ENCODE results near the gene CYP2C19.
"Not testable (repeated sequence)": the region's sequence is repeated elsewhere in the genome, so short reads cannot be mapped to it uniquely, and the experiment has no call there.

Gene CYP2C19

DNA sequence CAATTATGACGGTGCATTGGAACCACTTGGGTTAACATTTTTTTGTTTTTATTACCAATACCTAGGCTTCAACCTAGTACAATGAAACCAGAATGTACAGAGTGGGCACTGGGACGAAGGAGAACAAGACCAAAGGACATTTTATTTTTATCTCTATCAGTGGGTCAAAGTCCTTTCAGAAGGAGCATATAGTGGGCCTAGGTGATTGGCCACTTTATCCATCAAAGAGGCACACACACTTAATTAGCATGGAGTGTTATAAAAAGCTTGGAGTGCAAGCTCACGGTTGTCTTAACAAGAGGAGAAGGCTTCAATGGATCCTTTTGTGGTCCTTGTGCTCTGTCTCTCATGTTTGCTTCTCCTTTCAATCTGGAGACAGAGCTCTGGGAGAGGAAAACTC lies at the start of gene CYP2C19:
TSS of gene CYP2C19 (plus strand) at position 289 of the 400 bp plus-strand sequence. CDS start at position 314, 25 bp downstream.
- DNase-seq, result no peak

DNA sequence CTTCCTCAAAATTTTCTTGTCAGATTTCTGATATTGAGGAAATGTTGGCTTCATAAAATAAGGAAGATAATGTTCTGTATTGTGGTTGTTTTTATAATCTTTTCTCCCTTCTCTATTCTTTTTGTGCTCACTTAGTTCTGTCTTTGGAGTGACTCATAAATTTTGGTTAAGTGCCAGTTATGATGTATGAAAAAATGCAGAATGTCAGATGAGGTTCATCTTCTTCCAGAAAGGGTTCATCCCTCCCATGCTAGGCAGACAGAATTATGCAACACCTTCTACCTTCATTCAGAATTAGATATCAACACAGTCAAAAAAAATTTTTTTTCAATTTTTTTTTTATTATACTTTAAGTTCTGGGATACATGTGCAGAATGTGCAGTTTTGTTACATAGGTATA lies 36.6 kb upstream of the CYP2C19 start:
- no peak for DNase-seq

DNA sequence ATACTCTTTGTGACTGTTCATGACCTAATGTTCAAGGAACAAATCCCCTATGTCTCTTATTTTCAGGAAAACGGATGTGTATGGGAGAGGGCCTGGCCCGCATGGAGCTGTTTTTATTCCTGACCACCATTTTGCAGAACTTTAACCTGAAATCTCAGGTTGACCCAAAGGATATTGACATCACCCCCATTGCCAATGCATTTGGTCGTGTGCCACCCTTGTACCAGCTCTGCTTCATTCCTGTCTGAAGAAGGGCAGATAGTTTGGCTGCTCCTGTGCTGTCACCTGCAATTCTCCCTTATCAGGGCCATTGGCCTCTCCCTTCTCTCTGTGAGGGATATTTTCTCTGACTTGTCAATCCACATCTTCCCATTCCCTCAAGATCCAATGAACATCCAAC lies 27.3 kb upstream of the CYP2C19 start:
- no peak for DNase-seq

DNA sequence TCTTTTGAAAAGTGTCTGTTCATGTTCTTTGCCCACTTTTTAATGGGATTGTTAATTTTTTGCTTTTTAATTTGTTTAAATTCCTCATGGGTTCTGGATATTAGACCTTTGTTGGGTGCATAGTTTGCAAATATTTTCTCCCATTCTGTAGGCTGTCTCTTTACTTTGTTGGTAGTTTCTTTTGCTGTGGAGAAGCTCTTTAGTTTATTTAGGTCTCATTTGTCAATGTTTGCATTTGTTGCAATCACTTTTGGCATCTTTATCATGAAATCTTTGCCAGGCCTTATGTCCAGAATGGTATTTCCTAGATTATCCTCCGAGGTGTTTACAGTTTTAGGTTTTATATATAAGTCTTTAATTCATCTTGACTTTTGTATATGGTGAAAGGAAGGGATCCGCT lies 23.9 kb upstream of the CYP2C19 start:
- DNase-seq, result no peak

DNA sequence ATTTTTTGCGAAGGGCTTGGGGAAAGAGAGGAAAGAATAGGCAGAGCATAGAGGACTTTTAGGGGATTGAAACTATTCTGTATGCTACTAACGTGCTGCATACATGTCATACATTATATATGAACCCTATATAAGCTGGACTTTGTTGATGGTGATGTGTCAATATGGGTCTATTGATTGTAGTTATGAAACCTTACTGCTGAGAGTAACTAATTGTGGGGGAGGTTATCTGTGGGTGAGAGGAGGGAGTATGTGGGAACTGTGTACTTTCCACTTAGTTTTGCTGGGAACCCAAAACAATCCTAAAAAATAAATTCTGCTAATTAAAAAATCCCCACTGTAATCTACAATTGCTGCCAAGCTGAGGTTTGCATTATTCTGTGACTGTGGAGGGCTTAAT lies 15.3 kb upstream of the CYP2C19 start:
- DNase-seq, result no peak

DNA sequence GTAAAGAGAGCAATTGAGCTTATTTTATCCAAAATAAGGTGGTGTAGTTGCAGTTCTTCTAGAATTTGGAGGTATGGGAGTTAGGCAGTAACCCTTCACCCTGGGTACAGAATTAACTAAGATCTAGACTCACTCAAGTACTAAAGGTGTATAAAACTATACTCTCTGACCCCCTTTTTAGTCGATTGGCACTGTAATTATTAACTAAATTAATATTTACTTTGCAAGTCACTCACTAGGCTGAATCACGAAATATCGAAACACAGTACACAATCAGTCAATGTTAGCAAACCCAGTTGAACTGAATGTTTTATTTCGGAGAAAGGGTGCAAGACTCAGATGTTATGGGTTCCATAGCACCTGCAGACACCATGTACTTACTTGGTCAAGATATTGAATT lies 14.6 kb upstream of the CYP2C19 start:
- no peak for DNase-seq

DNA sequence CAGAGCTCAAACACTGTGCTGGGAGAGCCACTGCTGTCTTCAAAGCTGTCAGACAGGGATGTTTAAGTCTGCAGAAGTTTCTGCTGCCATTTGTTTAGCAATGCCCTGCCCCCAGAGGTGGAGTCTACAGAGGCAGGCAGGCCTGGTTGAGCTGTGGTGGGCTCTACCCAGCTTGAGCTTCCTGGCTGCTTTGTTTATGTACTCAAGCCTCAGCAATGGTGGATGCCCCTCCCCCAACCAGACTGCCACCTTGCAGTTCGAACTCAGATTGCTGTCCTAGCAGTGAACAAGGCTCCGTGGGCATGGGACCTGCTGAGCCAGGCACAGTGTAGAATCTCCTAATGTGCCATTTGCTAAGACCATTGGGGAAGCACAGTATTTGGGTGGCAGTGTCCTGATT lies 4.6 kb upstream of the CYP2C19 start:
- no peak for DNase-seq

DNA sequence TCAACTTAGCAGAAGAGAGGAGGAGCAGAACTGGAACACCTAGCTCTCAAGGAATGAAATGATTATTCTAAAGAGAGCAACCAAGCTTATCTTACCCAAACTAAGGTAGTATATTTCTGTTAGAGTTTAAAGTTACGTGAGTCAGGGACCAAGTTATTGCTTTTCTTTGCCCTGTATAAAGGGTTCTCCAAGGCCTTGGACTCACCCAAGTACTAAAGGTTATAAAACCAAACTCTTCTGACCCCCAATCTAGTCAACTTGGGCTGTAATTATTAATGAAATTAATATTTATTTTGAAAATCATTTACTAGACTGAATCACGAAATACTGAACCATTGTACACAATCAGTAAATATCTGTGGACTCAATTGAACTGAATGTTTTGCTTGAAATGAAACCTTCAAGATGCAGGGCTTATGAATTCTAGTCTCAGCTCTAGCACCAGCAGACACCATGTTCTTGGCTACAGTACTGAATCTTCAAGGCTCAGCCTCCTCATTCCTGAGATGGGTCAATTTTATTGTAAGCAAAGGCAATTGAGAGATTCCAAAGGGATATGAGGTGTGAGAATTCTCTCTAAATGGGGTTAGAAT lies 1.8 kb upstream of the CYP2C19 start:
- DNase-seq, result no peak

DNA sequence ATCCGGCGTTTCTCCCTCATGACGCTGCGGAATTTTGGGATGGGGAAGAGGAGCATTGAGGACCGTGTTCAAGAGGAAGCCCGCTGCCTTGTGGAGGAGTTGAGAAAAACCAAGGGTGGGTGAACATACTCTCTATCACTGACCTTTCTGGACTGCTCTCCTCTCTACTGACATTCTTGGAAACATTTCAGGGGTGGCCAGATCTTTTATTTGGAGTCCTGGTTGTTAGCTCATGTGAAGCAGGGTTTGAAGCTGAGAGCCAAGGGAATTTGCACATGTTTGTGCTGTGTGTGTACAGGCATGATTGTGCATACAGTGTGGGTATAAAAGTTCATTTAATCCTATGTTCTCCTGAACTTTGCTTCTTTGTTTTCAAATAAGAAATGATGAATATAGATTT lies 12.9 kb downstream of the CYP2C19 start:
- not testable (repeated sequence) for DNase-seq

DNA sequence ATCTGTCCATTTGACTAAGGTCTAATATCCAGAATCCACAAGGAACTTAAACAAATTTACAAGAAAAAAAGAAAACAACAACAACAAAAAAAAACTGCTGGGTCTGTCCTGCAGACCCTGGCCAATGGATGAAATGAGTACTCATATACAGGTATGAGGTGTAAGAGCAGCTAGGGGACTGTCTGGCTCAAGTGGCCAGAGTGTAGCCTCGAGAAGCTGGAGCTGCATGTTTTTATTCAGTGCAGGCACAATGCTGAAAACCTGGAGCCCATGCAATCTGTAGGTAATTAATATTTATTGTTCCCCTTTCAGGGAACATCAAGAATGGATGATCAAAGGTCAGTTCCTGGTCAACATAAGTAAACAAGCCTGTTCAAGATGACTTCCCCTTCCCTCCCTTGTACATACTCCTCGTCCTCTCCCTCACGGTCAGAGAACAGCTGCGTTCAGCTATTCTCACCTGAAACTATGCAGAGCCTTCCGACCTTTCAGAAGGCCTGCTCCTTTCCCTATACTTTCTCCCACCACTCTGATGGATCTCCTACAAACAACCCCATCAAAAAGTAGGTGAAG lies 15.5 kb downstream of the CYP2C19 start:
- no peak for DNase-seq

DNA sequence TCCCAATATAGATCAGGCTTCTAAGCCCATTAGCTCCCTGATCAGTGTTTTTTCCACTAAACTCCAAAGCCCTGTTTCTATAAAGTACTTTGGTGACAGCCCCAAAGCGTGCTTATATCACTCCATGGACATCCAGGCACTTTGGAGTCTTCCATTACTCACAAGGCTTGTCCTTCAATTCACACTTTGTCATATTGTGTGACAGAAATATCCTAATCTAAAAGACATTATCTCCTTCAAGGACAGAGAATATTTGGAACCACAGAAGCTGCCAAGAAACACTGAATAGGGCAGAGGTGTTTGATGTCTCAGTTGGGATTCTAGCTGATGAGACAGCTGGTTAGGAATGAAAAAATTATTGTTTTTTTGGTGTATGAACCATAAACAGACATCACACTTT lies 18.4 kb downstream of the CYP2C19 start:
- no peak for DNase-seq

DNA sequence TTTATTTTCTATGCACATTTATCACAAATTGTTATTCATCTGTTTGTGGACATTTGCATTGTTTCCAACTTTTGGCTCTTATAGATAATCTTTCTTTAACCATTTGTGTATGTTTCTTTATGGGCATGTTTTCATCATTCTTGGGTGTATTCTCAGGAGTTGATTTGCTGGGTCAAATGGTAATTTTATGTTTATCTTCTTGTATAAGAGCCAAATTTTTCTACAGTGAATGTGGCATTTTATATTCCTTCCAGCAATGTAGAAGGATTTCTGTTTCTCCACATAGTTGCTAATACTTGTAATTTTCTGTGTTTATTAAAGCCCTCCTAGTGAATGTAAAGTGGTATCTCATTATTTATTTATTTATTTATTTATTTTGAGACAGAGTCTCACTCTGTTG lies 21.8 kb downstream of the CYP2C19 start:
- DNase-seq, result no peak

DNA sequence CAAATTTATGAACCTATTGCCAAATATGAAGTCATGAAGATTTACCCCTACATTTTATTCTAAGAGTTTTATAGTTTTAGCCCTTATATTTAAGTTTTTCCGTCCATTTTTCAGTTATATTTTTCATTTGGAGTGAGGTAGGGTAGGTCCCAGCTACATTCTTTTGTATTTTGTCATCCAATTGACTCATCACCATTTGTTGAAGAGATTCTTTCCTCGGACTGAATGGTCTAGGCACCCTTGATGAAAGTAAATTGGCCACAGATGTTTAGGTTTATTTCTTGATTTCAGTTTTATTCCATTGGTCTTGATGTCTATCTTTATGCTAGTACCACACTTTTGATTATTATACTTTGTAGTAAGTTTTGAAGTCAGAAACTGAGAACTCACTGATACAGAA lies 22.7 kb downstream of the CYP2C19 start:
- no peak for DNase-seq

DNA sequence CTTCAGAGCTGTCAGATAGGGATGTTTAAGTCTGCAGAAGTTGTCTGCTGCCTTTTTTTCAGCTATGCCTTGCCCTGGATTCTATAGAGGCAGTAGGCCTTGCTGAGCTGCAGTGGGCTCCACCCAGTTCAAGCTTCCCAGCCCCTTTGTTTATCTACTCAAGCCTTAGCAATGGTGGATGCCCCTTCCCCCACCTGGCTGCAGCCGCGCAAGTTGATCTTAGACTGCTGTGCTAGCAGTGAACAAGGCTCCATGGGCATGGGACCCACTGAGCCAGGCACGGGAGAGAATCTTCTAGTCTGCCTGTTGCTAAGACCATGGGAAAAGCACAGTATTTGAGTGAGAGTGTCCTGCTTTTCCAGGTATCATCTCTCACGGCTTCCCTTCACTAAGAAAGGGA lies 38.1 kb downstream of the CYP2C19 start:
- DNase-seq, result not testable (repeated sequence)

DNA sequence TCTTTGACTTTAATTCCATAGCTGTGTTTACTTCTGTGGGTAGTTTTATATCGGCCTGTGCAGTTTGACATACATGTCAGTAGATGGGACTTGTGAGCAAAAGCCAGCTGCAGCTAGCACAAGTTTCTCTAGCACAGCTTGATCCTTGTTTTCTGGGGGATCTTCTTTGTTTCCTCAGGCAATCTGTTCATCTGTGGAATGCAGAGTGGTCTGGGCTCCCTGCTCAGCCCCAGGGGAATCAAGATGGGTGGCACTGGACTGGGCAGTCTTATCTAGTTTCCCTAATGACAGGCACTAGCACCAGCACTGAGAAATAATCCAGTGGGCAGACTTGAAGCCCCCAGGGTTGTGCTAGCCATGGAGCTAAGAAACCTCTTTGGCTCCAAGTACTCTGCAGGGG lies 40.8 kb downstream of the CYP2C19 start:
- DNase-seq, result no peak

DNA sequence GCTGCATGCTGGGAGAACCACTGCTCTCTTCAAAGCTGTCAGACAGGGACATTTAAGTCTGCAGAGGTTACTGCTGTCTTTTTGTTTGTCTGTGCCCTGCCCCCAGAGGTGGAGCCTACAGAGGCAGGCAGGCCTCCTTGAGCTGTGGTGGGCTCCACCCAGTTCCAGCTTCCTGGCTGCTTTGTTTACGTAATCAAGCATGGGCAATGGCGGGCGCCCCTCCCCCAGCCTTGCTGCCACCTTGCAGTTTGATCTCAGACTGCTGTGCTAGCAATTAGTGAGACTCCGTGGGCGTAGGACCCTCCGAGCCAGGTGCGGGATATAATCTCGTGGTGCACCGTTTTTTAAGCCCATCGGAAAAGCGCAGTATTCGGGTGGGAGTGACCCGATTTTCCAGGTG lies 67.5 kb downstream of the CYP2C19 start:
- DNase-seq, result not testable (repeated sequence)

DNA sequence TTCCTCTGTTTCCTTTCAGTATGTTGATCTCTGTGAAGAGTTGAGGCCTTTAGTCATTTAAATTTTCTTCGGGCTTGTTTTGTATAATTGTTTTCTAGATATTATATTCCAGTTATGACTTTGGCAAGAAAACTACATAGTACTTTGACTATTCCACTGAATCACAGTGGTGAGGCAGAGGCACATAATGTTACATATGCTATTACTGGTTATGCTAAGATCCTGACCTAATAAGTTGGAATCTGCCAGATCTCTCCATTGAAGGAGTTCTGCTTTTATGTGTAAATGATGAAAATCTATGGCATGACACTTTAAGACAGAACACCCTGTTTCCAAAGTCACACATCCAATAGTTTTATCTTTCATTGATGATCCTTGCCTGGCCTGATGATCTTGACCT lies 83.7 kb downstream of the CYP2C19 start:
- no peak for DNase-seq

DNA sequence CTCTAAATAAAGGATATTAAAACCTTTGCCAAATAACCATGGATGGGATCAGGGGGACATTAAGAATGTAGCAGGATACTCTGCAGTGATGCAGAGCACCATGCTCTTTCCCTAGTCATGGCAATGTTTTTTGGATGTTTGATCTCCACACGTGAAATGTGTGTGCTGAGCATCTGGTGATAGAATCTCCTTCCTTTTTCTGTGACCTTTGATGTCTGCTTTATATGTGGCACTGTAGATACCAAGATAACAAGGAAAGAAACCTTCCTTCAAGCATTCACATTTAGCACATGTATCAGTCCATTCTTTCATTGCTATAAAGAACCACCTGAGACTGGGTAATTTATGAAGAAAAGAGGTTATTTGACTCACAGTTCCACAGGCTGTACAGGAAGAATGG lies 88.3 kb downstream of the CYP2C19 start:
- DNase-seq, result no peak

DNA sequence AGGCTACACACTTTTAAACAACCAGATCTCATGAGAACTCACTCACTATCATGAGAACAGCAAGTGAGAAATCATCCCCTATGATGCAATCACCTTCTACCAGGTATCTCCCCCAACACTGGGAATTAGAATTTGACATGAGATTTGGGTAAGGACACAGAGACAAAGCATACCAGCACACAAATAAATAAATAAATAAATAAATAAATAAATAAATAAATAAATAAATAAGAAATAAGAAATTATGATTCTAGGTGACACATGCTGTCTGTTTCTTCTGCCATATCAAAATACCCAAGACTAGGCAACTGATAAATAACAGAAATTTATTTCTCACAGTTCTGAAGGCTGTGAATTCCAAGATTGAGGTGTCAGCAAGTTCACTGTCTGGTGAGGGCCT lies 88.8 kb downstream of the CYP2C19 start:
- DNase-seq, result no peak

DNA sequence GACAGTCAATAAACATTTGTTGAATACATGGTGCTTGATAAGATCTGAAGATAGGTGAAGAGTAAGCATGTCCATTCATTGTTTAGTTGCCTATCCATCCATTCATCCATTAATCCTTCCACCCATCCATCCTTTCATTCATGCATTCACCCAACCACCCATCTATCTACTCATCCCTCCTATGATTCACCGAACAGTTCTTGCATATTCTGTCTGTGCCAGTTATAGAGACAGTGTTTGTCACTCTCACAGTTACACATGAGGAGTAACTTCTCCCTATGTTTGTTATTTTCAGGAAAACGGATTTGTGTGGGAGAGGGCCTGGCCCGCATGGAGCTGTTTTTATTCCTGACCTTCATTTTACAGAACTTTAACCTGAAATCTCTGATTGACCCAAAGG lies 90.0 kb downstream of the CYP2C19 start:
- DNase-seq, result no peak

DNA sequence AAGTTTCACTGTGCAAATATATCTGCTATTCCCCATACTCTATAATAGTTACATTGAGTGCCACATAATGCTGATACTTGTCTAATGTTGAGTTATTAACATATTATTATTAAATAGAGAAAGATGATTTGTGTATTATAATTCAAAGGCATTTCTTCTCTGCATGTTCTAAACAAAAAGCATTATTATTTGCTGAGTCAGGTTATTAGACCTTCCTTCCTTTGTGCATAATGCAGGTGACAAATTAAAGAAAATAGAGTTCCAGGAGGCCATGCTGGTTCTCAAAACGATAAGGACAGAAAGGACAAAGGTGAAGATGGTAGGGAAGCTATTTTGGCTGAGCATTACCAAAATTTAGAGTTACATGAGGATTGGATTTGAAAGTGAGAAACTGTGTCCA lies 90.6 kb downstream of the CYP2C19 start:
- DNase-seq, result no peak

DNA sequence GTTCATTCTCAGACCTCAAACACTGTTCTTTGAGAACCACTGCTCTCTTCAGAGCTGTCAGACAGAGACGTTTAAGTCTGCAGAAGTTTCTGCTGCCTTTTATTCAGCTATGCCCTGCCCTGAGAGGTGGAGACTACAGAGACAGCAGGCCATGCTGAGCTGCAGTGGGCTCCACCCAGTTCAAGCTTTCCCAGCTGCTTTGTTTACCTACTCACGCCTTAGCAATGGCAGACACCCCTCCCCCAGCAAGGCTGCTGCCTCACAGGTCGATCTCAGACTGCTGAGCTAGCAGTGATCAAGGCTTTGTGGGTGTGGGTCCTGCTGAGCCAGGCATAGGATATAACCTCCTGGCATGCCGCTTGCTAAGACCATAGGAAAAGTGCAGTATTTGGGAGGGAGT lies 95.5 kb downstream of the CYP2C19 start:
- DNase-seq, result no peak

DNA sequence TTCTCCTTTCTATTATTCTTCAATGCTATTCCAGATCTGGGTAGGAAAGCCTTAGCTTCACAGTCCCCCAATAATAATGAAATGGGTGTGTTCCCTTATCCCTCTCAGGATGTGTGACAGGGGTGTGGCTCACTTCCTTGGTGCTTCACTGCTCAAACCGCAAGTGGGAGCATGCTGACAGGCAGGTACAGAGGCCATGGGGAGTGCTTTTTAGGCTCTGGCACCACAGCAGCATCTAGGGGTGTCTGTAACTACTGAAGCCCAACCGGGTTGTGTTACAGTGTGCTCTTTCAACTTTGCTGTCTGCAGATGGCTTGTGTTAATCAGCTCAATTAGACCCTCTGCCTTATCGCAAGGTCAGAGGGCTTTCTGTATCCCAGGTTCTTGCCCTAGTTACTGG lies 96.6 kb downstream of the CYP2C19 start:
- DNase-seq, result no peak

DNA sequence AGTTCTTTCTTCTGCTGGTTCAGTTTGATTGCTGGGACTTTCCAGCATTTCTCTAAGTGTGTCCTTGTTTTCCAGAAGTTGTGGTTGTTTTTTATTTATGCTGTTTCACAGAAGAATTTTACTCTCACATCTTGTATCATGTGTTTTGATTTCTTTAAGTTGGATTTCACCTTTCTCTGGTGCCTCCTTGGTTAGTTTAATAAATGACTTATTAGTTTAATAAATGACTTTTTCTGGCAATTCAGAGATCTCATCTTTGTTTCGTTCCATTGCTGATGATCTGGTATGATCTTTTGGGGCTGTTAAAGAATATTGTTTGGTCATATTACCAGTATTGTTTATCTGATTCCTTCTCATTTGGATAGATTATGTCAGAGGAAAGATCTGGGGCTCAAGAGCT lies 116.2 kb downstream of the CYP2C19 start:
- no peak for DNase-seq

DNA sequence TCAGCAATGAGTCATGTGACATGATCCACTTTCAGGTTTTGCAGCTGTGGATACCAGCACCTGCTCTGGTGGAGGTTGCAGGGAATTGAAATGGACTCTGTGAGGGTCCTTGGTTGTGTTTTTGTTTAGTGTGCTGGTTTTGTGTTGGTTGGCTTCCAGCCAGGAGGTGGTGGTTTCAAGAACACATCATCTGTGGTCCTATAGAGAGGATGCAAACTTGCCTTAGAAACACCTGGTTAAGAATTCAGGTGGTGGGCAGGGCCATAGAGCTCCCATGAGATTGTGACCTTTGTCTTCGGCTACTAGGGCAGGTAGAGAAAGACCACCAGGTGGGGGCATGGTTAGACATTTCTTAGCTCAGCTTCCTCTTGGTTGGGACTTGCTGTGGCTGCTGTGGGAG lies 116.7 kb downstream of the CYP2C19 start:
- no peak for DNase-seq

DNA sequence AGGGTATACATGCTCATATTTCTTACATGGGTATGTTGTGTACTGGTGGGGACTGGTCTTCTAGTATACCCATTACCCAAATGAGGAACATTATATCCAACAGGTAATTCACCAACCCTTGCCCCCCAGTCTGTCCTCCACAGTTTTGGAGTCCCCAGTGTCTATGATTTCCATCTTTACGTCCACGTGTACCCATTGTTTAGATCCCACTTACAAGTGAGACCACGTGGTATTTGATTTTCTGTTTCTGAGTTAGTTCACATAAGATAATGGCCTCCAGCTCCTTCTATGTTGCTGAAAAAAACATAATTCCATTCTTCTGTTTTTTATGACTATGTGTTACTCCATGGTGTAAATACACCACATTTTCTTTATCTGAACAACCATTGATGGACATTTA lies 126.6 kb downstream of the CYP2C19 start:
- no peak for DNase-seq
